ENCODE results near the gene NUBPL.
"Not testable (repeated sequence)": the region's sequence is repeated elsewhere in the genome, so short reads cannot be mapped to it uniquely, and the experiment has no call there.

NUBPL gene

GRCh38 chr14:31745741-31746140, 184.5 kb downstream of the NUBPL start:
- H3K4me3 ChIP-seq (replicated peaks in 1 of 2; ENCODE audit: low read depth in 2 of 2, low read length in 2 of 2) = no peak overlapping the region
- TF ChIP-seq CTCF (IDR thresholded peaks at IDR 0.05; ENCODE audit: low read depth, low read length) = no peak
- no peak for DNase-seq (ENCODE audit: low read depth in 2 of 2)

- no peak overlapping the region for H3K4me3 ChIP-seq (replicated peaks in 1 of 2; ENCODE audit: low read depth in 2 of 2, low read length in 2 of 2)
- TF ChIP-seq CTCF (IDR thresholded peaks at IDR 0.05; ENCODE audit: low read depth, low read length) = no peak
- DNase-seq (ENCODE audit: low read depth in 2 of 2) = no peak
These were observed 185.1 kb downstream of the NUBPL start for GRCh38 chr14:31746326-31746725.

GRCh38 chr14:31749275-31749674, 188.1 kb downstream of the NUBPL start:
- TF ChIP-seq CTCF (IDR thresholded peaks at IDR 0.05; ENCODE audit: low read depth, low read length) = no peak
- DNase-seq (ENCODE audit: low read depth in 2 of 2) = no peak
- H3K4me3 ChIP-seq (replicated peaks in 1 of 2; ENCODE audit: low read depth in 2 of 2, low read length in 2 of 2) = no peak overlapping the region

- not testable (repeated sequence) for DNase-seq (ENCODE audit: low read depth in 2 of 2); H3K4me3 ChIP-seq (replicated peaks in 1 of 2; ENCODE audit: low read depth in 2 of 2, low read length in 2 of 2)
These were observed 189.8 kb downstream of the NUBPL start for GRCh38 chr14:31751047-31751446.

- no peak for TF ChIP-seq CTCF (IDR thresholded peaks at IDR 0.05; ENCODE audit: low read depth, low read length)
- no peak overlapping the region for H3K4me3 ChIP-seq (replicated peaks in 1 of 2; ENCODE audit: low read depth in 2 of 2, low read length in 2 of 2)
- DNase-seq (ENCODE audit: low read depth in 2 of 2) = no peak
These were observed 191.9 kb downstream of the NUBPL start for GRCh38 chr14:31752867-31753661.

GRCh38 chr14:31758941-31759340, 197.7 kb downstream of the NUBPL start:
- DNase-seq (ENCODE audit: low read depth in 2 of 2) = no peak
- no peak for TF ChIP-seq CTCF (IDR thresholded peaks at IDR 0.05; ENCODE audit: low read depth, low read length)
- H3K4me3 ChIP-seq (replicated peaks in 1 of 2; ENCODE audit: low read depth in 2 of 2, low read length in 2 of 2) = no peak overlapping the region

GRCh38 chr14:31760277-31760676, 199.1 kb downstream of the NUBPL start:
- no peak for TF ChIP-seq CTCF (IDR thresholded peaks at IDR 0.05; ENCODE audit: low read depth, low read length)
- no peak overlapping the region for H3K4me3 ChIP-seq (replicated peaks in 1 of 2; ENCODE audit: low read depth in 2 of 2, low read length in 2 of 2)
- no peak for DNase-seq (ENCODE audit: low read depth in 2 of 2)
